GM12878 (cell line): Measurements from ENCODE around the gene ACAD11. TPM values are rescaled to one million over a fixed set of nuclear protein-coding genes. Genes with fewer than 3 reads are reported as not detected.

Source experiments
- ATAC-seq: fragments of 200-7000 bp; cut with Tn5 transposase; 3 replicates; pipeline ENCODE4 v1.9.1; 2020; ENCODE audit warnings: mild to moderate bottlenecking, moderate library complexity
- BruUV-seq: library from RNA; stranded (reverse); fragments of 400-500 nt; replicated peaks from 2 replicates; lab custom pipeline; 2021; lab: Mats Ljungman, UMichigan
- CTCF ChIA-PET: fragments of 300-600 bp; sonication (Branson Sonifier 250); formaldehyde crosslinking; extraction: SDS; loops from one replicate; lab custom pipeline; 2021; ENCODE audit warnings: inconsistent platforms; lab: Yijun Ruan, JAX
- POLR2A ChIA-PET: fragments of 350-600 bp; formaldehyde crosslinking; extraction: SDS; loops from one replicate; lab custom pipeline; 2021; ENCODE audit warnings: inconsistent platforms; lab: Charles Lee
- RAD21 ChIA-PET: fragments of 300-600 bp; sonication (Branson Sonifier 250); formaldehyde crosslinking; loops from one replicate; lab custom pipeline; 2023; ENCODE audit warnings: antibody characterized with exemption; ENCODE audit not compliant: unreplicated experiment; lab: Charles Lee
- SMC1A ChIA-PET: fragments of 300-600 bp; sonication (Branson Sonifier 250); formaldehyde crosslinking; loops from one replicate; lab custom pipeline; 2023; ENCODE audit not compliant: unreplicated experiment, uncharacterized antibody; lab: Charles Lee
- DNase-seq: peaks from one replicate; pipeline ENCODE4 v3.0.0-alpha.2; 2011; ENCODE audit warnings: low read depth, low spot score
- FAIRE-seq: peaks from 3 replicates; lab custom pipeline; 2011; peaks lifted over from hg19 to GRCh38; lab: Jason Lieb, UNC
- H2AFZ ChIP-seq: 2 replicates; pipeline ENCODE4 v1.6.0; 2011; ENCODE audit warnings: low read depth, low read length, control low read depth; ENCODE audit not compliant: control insufficient read depth
- H3K27ac ChIP-seq: 2 replicates; pipeline ENCODE4 v1.5.1; 2011; ENCODE audit warnings: control low read depth; ENCODE audit not compliant: control insufficient read depth, insufficient read depth
- H3K27me3 ChIP-seq, 2 experiments: replicated peaks in 1 of 2; 2 replicates each; pipeline versions ENCODE4 v1.6.0 to v1.6.1; 2011; ENCODE audit warnings: low read length in 1 of 2; ENCODE audit not compliant: control insufficient read depth in 2 of 2, insufficient read depth in 2 of 2
- H3K36me3 ChIP-seq, 2 experiments: 2 replicates each; pipeline ENCODE4 v1.5.1; 2011; ENCODE audit warnings: low read length in 1 of 2; ENCODE audit not compliant: control insufficient read depth in 2 of 2, insufficient read depth in 2 of 2
- H3K4me1 ChIP-seq: 2 replicates; pipeline ENCODE4 v1.6.1; 2011; ENCODE audit warnings: mild to moderate bottlenecking, low read length, moderate library complexity, mixed read lengths; ENCODE audit not compliant: control insufficient read depth, insufficient read depth
- H3K4me2 ChIP-seq: 2 replicates; pipeline ENCODE4 v1.6.0; 2011; ENCODE audit warnings: control low read depth; ENCODE audit not compliant: control insufficient read depth, insufficient read depth
- H3K4me3 ChIP-seq: fragments of 200-600 bp; sonication (generic); 2 replicates; pipeline ENCODE4 v1.5.1; 2016
- H3K79me2 ChIP-seq: 2 replicates; pipeline ENCODE4 v1.6.0; 2011; ENCODE audit warnings: low read length; ENCODE audit not compliant: control insufficient read depth, insufficient read depth
- H3K9ac ChIP-seq: 2 replicates; pipeline ENCODE4 v1.8.0; 2011; ENCODE audit warnings: low read length, control low read depth, mixed read lengths; ENCODE audit not compliant: control insufficient read depth, insufficient read depth
- H3K9me3 ChIP-seq: replicated peaks from 3 replicates; pipeline ENCODE4 v1.5.1; 2011; ENCODE audit warnings: mild to moderate bottlenecking, low read length; ENCODE audit not compliant: control insufficient read depth, insufficient read depth
- H4K20me1 ChIP-seq: 2 replicates; pipeline ENCODE4 v1.6.0; 2011; ENCODE audit not compliant: control insufficient read depth, insufficient read depth
- BCL3 ChIP-seq: IDR thresholded peaks from 2 replicates; pipeline ENCODE4 v1.6.1; 2011; ENCODE audit warnings: borderline replicate concordance, low read depth, mild to moderate bottlenecking, moderate library complexity, low read length; ENCODE audit not compliant: insufficient read depth, poor library complexity, severe bottlenecking
- IKZF2 ChIP-seq, 2 experiments: fragments of 450-650 bp; IDR thresholded peaks; 2 replicates each; pipeline ENCODE4 v1.6.1; 2017; ENCODE audit warnings: mild to moderate bottlenecking in 2 of 2, moderate library complexity in 2 of 2
- IRF5 ChIP-seq: fragments of 450-650 bp; IDR thresholded peaks from 2 replicates; pipeline ENCODE4 v1.6.1; 2017; ENCODE audit warnings: borderline replicate concordance
- JUND ChIP-seq: IDR thresholded peaks from 2 replicates; pipeline ENCODE4 v1.6.1; 2012; ENCODE audit warnings: low read depth, mild to moderate bottlenecking, low read length, improper control_type of control experiment, moderate library complexity
- MTA2 ChIP-seq: fragments of 450-650 bp; IDR thresholded peaks from 2 replicates; pipeline ENCODE4 v1.6.1; 2016; ENCODE audit warnings: low read depth, mild to moderate bottlenecking, moderate library complexity
- NFYA ChIP-seq: IDR thresholded peaks from 2 replicates; pipeline ENCODE4 v1.6.1; 2011; ENCODE audit warnings: low read depth, mild to moderate bottlenecking, low read length, improper control_type of control experiment, borderline replicate concordance
- RAD21 ChIP-seq: IDR thresholded peaks from 2 replicates; pipeline ENCODE4 v1.6.1; 2011; ENCODE audit warnings: mild to moderate bottlenecking, low read depth, low read length, moderate library complexity; ENCODE audit not compliant: insufficient read depth
- RAD51 ChIP-seq: fragments of 450-650 bp; IDR thresholded peaks from 2 replicates; pipeline ENCODE4 v1.6.1; 2016; ENCODE audit warnings: moderate library complexity, mild to moderate bottlenecking, inconsistent platforms
- ZNF217 ChIP-seq: fragments of 450-650 bp; IDR thresholded peaks from 2 replicates; pipeline ENCODE4 v1.6.1; 2017; ENCODE audit warnings: antibody characterized with exemption, mild to moderate bottlenecking
- WGBS: methylation state at CpG from one replicate; pipeline ENCODE4 v1.1.6; 2016; ENCODE audit warnings: low lambda C conversion rate; ENCODE audit not compliant: insufficient replicate concordance, insufficient coverage; ENCODE audit errors: missing lambda C conversion rate; 5-methylcytosine and 5-hydroxymethylcytosine counted together
- in situ Hi-C: fragments of 300-500 bp; cut with MboI; formaldehyde crosslinking; loops from 9 replicates; pipeline ENCODE4 v1.14.3; 2018; ENCODE audit warnings: mixed read lengths
- intact Hi-C: fragments of 100-400 bp; cut with micrococcal nuclease; formaldehyde crosslinking; loops from one replicate; pipeline ENCODE4 v1.14.2; 2022; ENCODE audit not compliant: unreplicated experiment
- polyA plus RNA-seq, 11 experiments: library from polyadenylated mRNA; depleted of rRNA in 4 of 11; unstranded in 6 of 11; stranded (reverse) in 5 of 11; fragments of >200 nt; fragmentation: Nextera tagmentation in 4 of 11; fragmentation: Illumina TruSeq in 1 of 11; extraction: Ambion mirVana in 4 of 11; extraction: Trizol in 1 of 11; gene quantifications; 1 replicate in 1 of 11; 2 replicates in 10 of 11; pipeline versions ENCODE4 v1.2.1 to v1.2.3, GENCODE V29; 2011 to 2016; ENCODE audit warnings: inconsistent platforms in 2 of 11, missing spikeins in 2 of 11, low read depth in 1 of 11
- total RNA-seq, 4 experiments: library from RNA; depleted of rRNA in 3 of 4; stranded (reverse); fragments of >200 nt in 3 of 4; fragmentation: Illumina TruSeq in 1 of 4; extraction: Trizol in 1 of 4; gene quantifications; 2 replicates each; pipeline versions ENCODE4 v1.2.1 to v1.2.3, GENCODE V29; 2013 to 2021
- TF ChIP-seq, protein P1 (sequence below): fragments of 150-350 bp; IDR thresholded peaks from 2 replicates; pipeline ENCODE4 v1.6.1; 2014; ENCODE audit warnings: mild to moderate bottlenecking, low read depth, low read length
- TF ChIP-seq, protein P2 (sequence below): fragments of 450-650 bp; formaldehyde crosslinking; IDR thresholded peaks from 2 replicates; pipeline ENCODE4 v1.4.0; 2020; ENCODE audit warnings: mild to moderate bottlenecking, moderate library complexity

Gene ACAD11
- total and polyA plus RNA-seq, 10 of the 15 experiments (the other 5 are each of a cell fraction or from before 2014, with no cell fraction given), result 2.4 to 15.9 (median 10.4) TPM

GRCh38 chr3:132605374-132605792 is 54.2 kb downstream of the ACAD11 start:
- Histone ChIP-seq H3K4me2 (no peak overlapping the region), H2AFZ (no peak overlapping the region), H3K27ac (no peak overlapping the region), H3K4me3 (no peak overlapping the region), H3K79me2 (no peaks in the 10 kb centered on the region), H4K20me1 (no peaks in the 10 kb centered on the region)
- no peak for DNase-seq
- TF ChIP-seq NFYA (no peak), BCL3 (no peak), IKZF2 (IDR thresholded peaks at IDR 0.05) (no peak), JUND (no peak), IRF5 (no peak), RAD51 (no peak), ZNF217 (no peak), RAD21 (no peak), MTA2 (no peak)
- TF ChIP-seq, protein P1, sequence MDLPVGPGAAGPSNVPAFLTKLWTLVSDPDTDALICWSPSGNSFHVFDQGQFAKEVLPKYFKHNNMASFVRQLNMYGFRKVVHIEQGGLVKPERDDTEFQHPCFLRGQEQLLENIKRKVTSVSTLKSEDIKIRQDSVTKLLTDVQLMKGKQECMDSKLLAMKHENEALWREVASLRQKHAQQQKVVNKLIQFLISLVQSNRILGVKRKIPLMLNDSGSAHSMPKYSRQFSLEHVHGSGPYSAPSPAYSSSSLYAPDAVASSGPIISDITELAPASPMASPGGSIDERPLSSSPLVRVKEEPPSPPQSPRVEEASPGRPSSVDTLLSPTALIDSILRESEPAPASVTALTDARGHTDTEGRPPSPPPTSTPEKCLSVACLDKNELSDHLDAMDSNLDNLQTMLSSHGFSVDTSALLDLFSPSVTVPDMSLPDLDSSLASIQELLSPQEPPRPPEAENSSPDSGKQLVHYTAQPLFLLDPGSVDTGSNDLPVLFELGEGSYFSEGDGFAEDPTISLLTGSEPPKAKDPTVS, result no peak
- TF ChIP-seq, protein P2, sequence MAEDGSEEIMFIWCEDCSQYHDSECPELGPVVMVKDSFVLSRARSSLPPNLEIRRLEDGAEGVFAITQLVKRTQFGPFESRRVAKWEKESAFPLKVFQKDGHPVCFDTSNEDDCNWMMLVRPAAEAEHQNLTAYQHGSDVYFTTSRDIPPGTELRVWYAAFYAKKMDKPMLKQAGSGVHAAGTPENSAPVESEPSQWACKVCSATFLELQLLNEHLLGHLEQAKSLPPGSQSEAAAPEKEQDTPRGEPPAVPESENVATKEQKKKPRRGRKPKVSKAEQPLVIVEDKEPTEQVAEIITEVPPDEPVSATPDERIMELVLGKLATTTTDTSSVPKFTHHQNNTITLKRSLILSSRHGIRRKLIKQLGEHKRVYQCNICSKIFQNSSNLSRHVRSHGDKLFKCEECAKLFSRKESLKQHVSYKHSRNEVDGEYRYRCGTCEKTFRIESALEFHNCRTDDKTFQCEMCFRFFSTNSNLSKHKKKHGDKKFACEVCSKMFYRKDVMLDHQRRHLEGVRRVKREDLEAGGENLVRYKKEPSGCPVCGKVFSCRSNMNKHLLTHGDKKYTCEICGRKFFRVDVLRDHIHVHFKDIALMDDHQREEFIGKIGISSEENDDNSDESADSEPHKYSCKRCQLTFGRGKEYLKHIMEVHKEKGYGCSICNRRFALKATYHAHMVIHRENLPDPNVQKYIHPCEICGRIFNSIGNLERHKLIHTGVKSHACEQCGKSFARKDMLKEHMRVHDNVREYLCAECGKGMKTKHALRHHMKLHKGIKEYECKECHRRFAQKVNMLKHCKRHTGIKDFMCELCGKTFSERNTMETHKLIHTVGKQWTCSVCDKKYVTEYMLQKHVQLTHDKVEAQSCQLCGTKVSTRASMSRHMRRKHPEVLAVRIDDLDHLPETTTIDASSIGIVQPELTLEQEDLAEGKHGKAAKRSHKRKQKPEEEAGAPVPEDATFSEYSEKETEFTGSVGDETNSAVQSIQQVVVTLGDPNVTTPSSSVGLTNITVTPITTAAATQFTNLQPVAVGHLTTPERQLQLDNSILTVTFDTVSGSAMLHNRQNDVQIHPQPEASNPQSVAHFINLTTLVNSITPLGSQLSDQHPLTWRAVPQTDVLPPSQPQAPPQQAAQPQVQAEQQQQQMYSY (CRISPR knock-in tag), result no peak
- TF ChIP-seq, all 136 proteins: peak for 0
- H3K4me1 ChIP-seq, result no peaks in the 10 kb centered on the region
- ATAC-seq (no peak), FAIRE-seq (no peak)
- intact Hi-C loops (no loop called here), in situ Hi-C loops (no loop called here)
- SMC1A ChIA-PET, result no interaction called here
- H3K9me3 ChIP-seq, result no peaks in the 10 kb centered on the region
- H3K27me3 ChIP-seq, result no peaks in the 10 kb centered on the region
- 100% methylated on average over 2 of the region's 2 CpGs for WGBS
- POLR2A ChIA-PET, result no interaction called here
- H3K36me3 ChIP-seq, result no peaks in the 10 kb centered on the region; a peak in 2 of 4 replicates
- H3K9ac ChIP-seq, result no peak overlapping the region
- RAD21 ChIA-PET, result no interaction called here
- no TSS peak for BruUV-seq
- CTCF ChIA-PET, result no interaction called here
